HCT116 (cell line): Measurements from ENCODE around the gene PARVB. TPM values are rescaled to one million over a fixed set of nuclear protein-coding genes. Genes with fewer than 3 reads are reported as not detected.

Experiments used
- ATAC-seq: fragments of 200-7000 bp; cut with Tn5 transposase; 2 replicates; pipeline ENCODE4 v1.9.1; 2020; ENCODE audit warnings: mild to moderate bottlenecking, moderate library complexity
- BruUV-seq: library from RNA; stranded (reverse); fragments of 400-500 nt; replicated peaks from 2 replicates; lab custom pipeline; 2021; lab: Mats Ljungman, UMichigan
- CTCF ChIA-PET: fragments of 300-600 bp; sonication (Branson Sonifier 250); formaldehyde crosslinking; loops from one replicate; lab custom pipeline; 2021; ENCODE audit warnings: antibody characterized with exemption; lab: Charles Lee
- POLR2A ChIA-PET: fragments of 300-600, 350-600 bp; sonication (Branson Sonifier 250); formaldehyde crosslinking; loops from one replicate; lab custom pipeline; 2021; ENCODE audit warnings: antibody characterized with exemption; lab: Charles Lee
- RAD21 ChIA-PET, 2 experiments: fragments of 300-600 bp; sonication (Branson Sonifier 250); formaldehyde crosslinking; loops; one replicate each; lab custom pipeline; 2023; ENCODE audit warnings: low total read pairs in 2 of 2; ENCODE audit not compliant: uncharacterized antibody in 2 of 2, unreplicated experiment in 2 of 2, low non-redundant PET in 1 of 2; lab: Charles Lee
- DNase-seq: peaks from one replicate; pipeline ENCODE4 v3.0.0-alpha.2; 2010; ENCODE audit warnings: low read depth, low spot score
- H2AFZ ChIP-seq: fragments of 200-600 bp; shearing (Covaris generic), sonication (generic); 2 replicates; pipeline ENCODE4 v1.6.1; 2017; ENCODE audit warnings: low read depth, mixed run types, mixed read lengths, antibody characterized with exemption, low read length; ENCODE audit not compliant: poor library complexity, severe bottlenecking
- H3K27ac ChIP-seq: 2 replicates; pipeline ENCODE4 v1.5.1; 2012; ENCODE audit warnings: low read depth, low read length
- H3K27me3 ChIP-seq: fragments of 200-600 bp; sonication (generic); 2 replicates; pipeline ENCODE4 v1.6.1; 2016; ENCODE audit warnings: mixed run types, low read length, mixed read lengths; ENCODE audit not compliant: insufficient read depth
- H3K36me3 ChIP-seq, 2 experiments: fragments of 200-500 bp in 1 of 2; fragments of 200-600 bp in 1 of 2; sonication (Bioruptor generic) in 1 of 2; sonication (generic) in 1 of 2; 2 replicates each; pipeline versions ENCODE4 v1.5.1 to v1.6.1; 2014 to 2016; ENCODE audit warnings: low read length in 2 of 2, inconsistent platforms in 1 of 2, mixed read lengths in 1 of 2, mixed run types in 1 of 2; ENCODE audit not compliant: insufficient read depth in 2 of 2, control insufficient read depth in 1 of 2
- H3K4me1 ChIP-seq, 2 experiments: fragments of 200-600 bp in 1 of 2; sonication (generic) in 1 of 2; 2 replicates each; pipeline versions ENCODE4 v1.5.1 to v1.6.1; 2012 to 2017; ENCODE audit warnings: low read length in 2 of 2, inconsistent platforms in 1 of 2, mild to moderate bottlenecking in 1 of 2, mixed read lengths in 1 of 2, mixed run types in 1 of 2, moderate library complexity in 1 of 2; ENCODE audit not compliant: insufficient read depth in 2 of 2, control insufficient read depth in 1 of 2
- H3K4me2 ChIP-seq: fragments of 200-600 bp; sonication (generic); 2 replicates; pipeline ENCODE4 v1.6.1; 2017; ENCODE audit warnings: mixed run types, low read length, mixed read lengths
- H3K4me3 ChIP-seq, 2 experiments: fragments of 200-600 bp in 1 of 2; sonication (generic) in 1 of 2; replicated peaks in 1 of 2; 2 replicates each; pipeline ENCODE4 v1.5.1; 2011 to 2016; ENCODE audit warnings: low read length in 2 of 2, control low read depth in 1 of 2, low read depth in 1 of 2, mild to moderate bottlenecking in 1 of 2, mixed read lengths in 1 of 2, mixed run types in 1 of 2
- H3K79me2 ChIP-seq: fragments of 200-600 bp; sonication (generic); 2 replicates; pipeline ENCODE4 v1.6.1; 2017; ENCODE audit warnings: mild to moderate bottlenecking, mixed run types, low read length, moderate library complexity, mixed read lengths; ENCODE audit not compliant: insufficient read depth
- H3K9ac ChIP-seq: fragments of 200-600 bp; sonication (generic); 2 replicates; pipeline ENCODE4 v1.6.1; 2016; ENCODE audit warnings: low read length, mixed read lengths
- H3K9me2 ChIP-seq: fragments of 200-600 bp; sonication (generic), shearing (Covaris generic); 2 replicates; pipeline ENCODE4 v1.6.1; 2017; ENCODE audit warnings: mixed run types, mild to moderate bottlenecking, moderate library complexity; ENCODE audit not compliant: insufficient read depth
- H3K9me3 ChIP-seq, 2 experiments: fragments of 200-500 bp in 1 of 2; fragments of 200-600 bp in 1 of 2; sonication (Bioruptor generic) in 1 of 2; sonication (generic) in 1 of 2; 2 replicates each; pipeline ENCODE4 v1.6.1; 2014 to 2017; ENCODE audit warnings: low read length in 2 of 2, mixed read lengths in 2 of 2, inconsistent platforms in 1 of 2, low read depth in 1 of 2, mild to moderate bottlenecking in 1 of 2, mixed run types in 1 of 2, moderate library complexity in 1 of 2; ENCODE audit not compliant: control insufficient read depth in 1 of 2, insufficient read depth in 1 of 2
- H4K20me1 ChIP-seq: fragments of 200-600 bp; sonication (generic), shearing (Covaris generic); 2 replicates; pipeline ENCODE4 v1.6.1; 2017; ENCODE audit warnings: mixed run types, mild to moderate bottlenecking, moderate library complexity; ENCODE audit not compliant: insufficient read depth
- CEBPB ChIP-seq: IDR thresholded peaks from 2 replicates; pipeline ENCODE4 v1.6.1; 2012; ENCODE audit warnings: low read depth
- EGR1 ChIP-seq: IDR thresholded peaks from 2 replicates; pipeline ENCODE4 v1.6.1; 2012; ENCODE audit warnings: low read depth
- ELF1 ChIP-seq: IDR thresholded peaks from 2 replicates; pipeline ENCODE4 v1.6.1; 2012; ENCODE audit warnings: low read depth, borderline replicate concordance
- EZH2 ChIP-seq: fragments of 200-600 bp; sonication (generic); IDR thresholded peaks from 2 replicates; pipeline ENCODE4 v1.6.1; 2017; ENCODE audit warnings: antibody characterized with exemption, mixed run types
- EZH2phosphoT487 ChIP-seq: fragments of 200-600 bp; IDR thresholded peaks from 2 replicates; pipeline ENCODE4 v1.6.1; 2018; ENCODE audit warnings: antibody characterized with exemption, borderline replicate concordance
- FOSL1 ChIP-seq: IDR thresholded peaks from 2 replicates; pipeline ENCODE4 v1.6.1; 2012; ENCODE audit warnings: low read depth
- JUND ChIP-seq: IDR thresholded peaks from 2 replicates; pipeline ENCODE4 v1.6.1; 2012
- POLR2A ChIP-seq: IDR thresholded peaks from 2 replicates; pipeline ENCODE4 v1.7.0; 2011; ENCODE audit warnings: borderline replicate concordance; ENCODE audit not compliant: insufficient read depth, insufficient read length; ENCODE audit errors: extremely low read depth
- POLR2AphosphoS5 ChIP-seq: IDR thresholded peaks from 2 replicates; pipeline ENCODE4 v1.6.1; 2011; ENCODE audit warnings: mild to moderate bottlenecking, low read depth, low read length, moderate library complexity
- RAD21 ChIP-seq: IDR thresholded peaks from 2 replicates; pipeline ENCODE4 v1.6.1; 2012; ENCODE audit warnings: low read depth, mild to moderate bottlenecking
- SIN3A ChIP-seq: IDR thresholded peaks from 2 replicates; pipeline ENCODE4 v1.6.1; 2012; ENCODE audit warnings: low read depth
- SP1 ChIP-seq: IDR thresholded peaks from 2 replicates; pipeline ENCODE4 v1.6.1; 2012; ENCODE audit warnings: low read depth
- TCF7L2 ChIP-seq: IDR thresholded peaks from 2 replicates; pipeline ENCODE4 v1.7.0; 2011; ENCODE audit warnings: borderline replicate concordance, inconsistent platforms; ENCODE audit not compliant: insufficient read depth, insufficient read length; ENCODE audit errors: extremely low read depth
- YY1 ChIP-seq: IDR thresholded peaks from 2 replicates; pipeline ENCODE4 v1.6.1; 2011; ENCODE audit warnings: low read length, low read depth, moderate library complexity, mild to moderate bottlenecking; ENCODE audit not compliant: insufficient replicate concordance; ENCODE audit errors: extremely low read depth
- ZBTB33 ChIP-seq: IDR thresholded peaks from 2 replicates; pipeline ENCODE4 v1.6.1; 2011; ENCODE audit warnings: mild to moderate bottlenecking, low read length, moderate library complexity; ENCODE audit not compliant: insufficient replicate concordance; ENCODE audit errors: extremely low read depth
- ZFX ChIP-seq: fragments of 450-650 bp; IDR thresholded peaks from 2 replicates; pipeline ENCODE4 v1.6.1; 2017
- ZNF274 ChIP-seq: fragments of 200-500 bp; sonication (Bioruptor generic); IDR thresholded peaks from 2 replicates; pipeline ENCODE4 v1.6.1; 2014; ENCODE audit warnings: mild to moderate bottlenecking, low read depth, low read length, inconsistent platforms
- intact Hi-C: fragments of 100-400 bp; cut with micrococcal nuclease; formaldehyde crosslinking; loops from 2 replicates; pipeline ENCODE4 v1.10.0; 2022
- total RNA-seq: library from RNA; stranded (reverse); gene quantifications from one replicate; pipeline ENCODE4 v1.2.1, GENCODE V29; 2021; ENCODE audit not compliant: unreplicated experiment
- TF ChIP-seq, protein P1 (sequence below), 3 experiments: fragments of 200-600 bp in 1 of 3; sonication (generic) in 1 of 3; IDR thresholded peaks in 2 of 3; conservative IDR thresholded peaks in 1 of 3; 2 replicates each; pipeline ENCODE4 v1.5.1; 2012 to 2017; ENCODE audit warnings: low read depth in 2 of 3, low read length in 2 of 3, antibody characterized with exemption in 1 of 3, borderline replicate concordance in 1 of 3, control low read depth in 1 of 3, mild to moderate bottlenecking in 1 of 3, mixed read lengths in 1 of 3, mixed run types in 1 of 3, moderate library complexity in 1 of 3; ENCODE audit not compliant: insufficient read depth in 1 of 3
- TF ChIP-seq, protein P2 (sequence below): IDR thresholded peaks from 2 replicates; pipeline ENCODE4 v1.6.1; 2012

PARVB gene
- total RNA-seq, 1 experiment from 2014 or later: 21.4 TPM

- H3K27ac ChIP-seq: no peak overlapping the region
- ATAC-seq: no peak
- ChIA-PET CTCF (no interaction called here), POLR2A (no interaction called here), RAD21 (no interaction called here)
- no peak overlapping the region for H2AFZ ChIP-seq
- no peak for DNase-seq
- H3K9me2 ChIP-seq: no peaks in the 10 kb centered on the region
- no peaks in the 10 kb centered on the region for H3K79me2 ChIP-seq
- H4K20me1 ChIP-seq: no peaks in the 10 kb centered on the region
- H3K9me3 ChIP-seq: no peaks in the 10 kb centered on the region
- no peaks in the 10 kb centered on the region for H3K36me3 ChIP-seq
- H3K4me2 ChIP-seq: no peak overlapping the region
- H3K4me3 ChIP-seq: no peak overlapping the region
- peaks cover 0 to 3% of the 10 kb centered on the region in 2 experiments; a peak in 2 of 4 replicates for H3K4me1 ChIP-seq
- 0 out of 2 replicates have a peak, but pooled peaks cover 3% of the 10 kb centered on the region for H3K27me3 ChIP-seq
- intact Hi-C loops: no loop called here
- H3K9ac ChIP-seq: no peak overlapping the region
- no TSS peak for BruUV-seq
- TF ChIP-seq, protein P1, sequence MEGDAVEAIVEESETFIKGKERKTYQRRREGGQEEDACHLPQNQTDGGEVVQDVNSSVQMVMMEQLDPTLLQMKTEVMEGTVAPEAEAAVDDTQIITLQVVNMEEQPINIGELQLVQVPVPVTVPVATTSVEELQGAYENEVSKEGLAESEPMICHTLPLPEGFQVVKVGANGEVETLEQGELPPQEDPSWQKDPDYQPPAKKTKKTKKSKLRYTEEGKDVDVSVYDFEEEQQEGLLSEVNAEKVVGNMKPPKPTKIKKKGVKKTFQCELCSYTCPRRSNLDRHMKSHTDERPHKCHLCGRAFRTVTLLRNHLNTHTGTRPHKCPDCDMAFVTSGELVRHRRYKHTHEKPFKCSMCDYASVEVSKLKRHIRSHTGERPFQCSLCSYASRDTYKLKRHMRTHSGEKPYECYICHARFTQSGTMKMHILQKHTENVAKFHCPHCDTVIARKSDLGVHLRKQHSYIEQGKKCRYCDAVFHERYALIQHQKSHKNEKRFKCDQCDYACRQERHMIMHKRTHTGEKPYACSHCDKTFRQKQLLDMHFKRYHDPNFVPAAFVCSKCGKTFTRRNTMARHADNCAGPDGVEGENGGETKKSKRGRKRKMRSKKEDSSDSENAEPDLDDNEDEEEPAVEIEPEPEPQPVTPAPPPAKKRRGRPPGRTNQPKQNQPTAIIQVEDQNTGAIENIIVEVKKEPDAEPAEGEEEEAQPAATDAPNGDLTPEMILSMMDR (IDR thresholded peaks at IDR 0.05 in 2 of 3, conservative IDR thresholded peaks at IDR 0.05 in 1 of 3; ENCODE audit: borderline replicate concordance in 1 of 3, insufficient read depth in 1 of 3, low read depth in 2 of 3, low read length in 2 of 3): no peak
- no peak for TF ChIP-seq POLR2AphosphoS5
- TF ChIP-seq JUND: no peak
- no peak for TF ChIP-seq FOSL1
- no peak for TF ChIP-seq ELF1
- no peak for TF ChIP-seq RAD21
- no peak for TF ChIP-seq EZH2
- TF ChIP-seq POLR2A: no peak
- no peak for TF ChIP-seq ZFX
- TF ChIP-seq, protein P2, sequence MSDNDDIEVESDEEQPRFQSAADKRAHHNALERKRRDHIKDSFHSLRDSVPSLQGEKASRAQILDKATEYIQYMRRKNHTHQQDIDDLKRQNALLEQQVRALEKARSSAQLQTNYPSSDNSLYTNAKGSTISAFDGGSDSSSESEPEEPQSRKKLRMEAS: no peak
- no peak for TF ChIP-seq SIN3A
- no peak for TF ChIP-seq EZH2phosphoT487
- TF ChIP-seq YY1: no peak
- TF ChIP-seq TCF7L2: no peak
- TF ChIP-seq CEBPB: no peak
- no peak for TF ChIP-seq EGR1
- no peak for TF ChIP-seq ZNF274
- TF ChIP-seq ZBTB33: no peak
- TF ChIP-seq SP1: no peak
Observed at GRCh38 chr22:44186121-44186510, 162.0 kb downstream of the PARVB start.
